Neuronal stem cell (in vitro differentiated cells): Measurements from ENCODE around the gene ADM2.

ENCODE experiments used
- DNase-seq: peaks from one replicate; pipeline ENCODE4 v3.0.0-alpha.2; 2013; ENCODE audit warnings: low spot score
- H2AFZ ChIP-seq: one replicate; pipeline ENCODE4 v1.6.1; 2013; ENCODE audit warnings: mild to moderate bottlenecking, low read length, inconsistent platforms
- H2AK5ac ChIP-seq: 2 replicates; pipeline ENCODE4 v1.6.1; 2013; ENCODE audit warnings: low read depth, mild to moderate bottlenecking, inconsistent platforms, low read length, moderate library complexity, mixed read lengths
- H2BK120ac ChIP-seq: 2 replicates; pipeline ENCODE4 v1.6.1; 2013; ENCODE audit warnings: low read depth, mild to moderate bottlenecking, inconsistent platforms, low read length, moderate library complexity, mixed read lengths
- H2BK12ac ChIP-seq: one replicate; pipeline ENCODE4 v1.6.1; 2013; ENCODE audit warnings: low read length, inconsistent platforms
- H2BK15ac ChIP-seq: 2 replicates; pipeline ENCODE4 v1.6.1; 2013; ENCODE audit warnings: mild to moderate bottlenecking, low read length, inconsistent platforms, mixed read lengths
- H2BK5ac ChIP-seq: one replicate; pipeline ENCODE4 v1.6.1; 2013; ENCODE audit warnings: inconsistent platforms, mild to moderate bottlenecking, low read length, moderate library complexity
- H3K14ac ChIP-seq: one replicate; pipeline ENCODE4 v1.6.1; 2013; ENCODE audit warnings: low read length, inconsistent platforms
- H3K18ac ChIP-seq: 2 replicates; pipeline ENCODE4 v1.6.1; 2013; ENCODE audit warnings: low read length, inconsistent platforms
- H3K23ac ChIP-seq: 2 replicates; pipeline ENCODE4 v1.6.1; 2013; ENCODE audit warnings: low read depth, mild to moderate bottlenecking, mixed read lengths, low read length, inconsistent platforms; ENCODE audit not compliant: poor library complexity
- H3K27ac ChIP-seq: replicated peaks from 3 replicates; pipeline ENCODE4 v1.5.1; 2013; ENCODE audit warnings: low read length, inconsistent platforms
- H3K27me3 ChIP-seq, 3 experiments: 2 replicates each; pipeline ENCODE4 v1.6.1; 2013; ENCODE audit warnings: low read length in 3 of 3, mild to moderate bottlenecking in 2 of 3, inconsistent platforms in 1 of 3, low read depth in 1 of 3, mixed read lengths in 1 of 3, moderate library complexity in 1 of 3; ENCODE audit not compliant: control insufficient read depth in 3 of 3, insufficient read depth in 3 of 3
- H3K36me3 ChIP-seq, 2 donors: replicated peaks in 1 of 2; 2 replicates each; pipeline ENCODE4 v1.6.1; 2013; ENCODE audit warnings: low read length in 2 of 2; ENCODE audit not compliant: control insufficient read depth in 2 of 2, insufficient read depth in 2 of 2
- H3K4ac ChIP-seq: 2 replicates; pipeline ENCODE4 v1.6.1; 2013; ENCODE audit warnings: inconsistent platforms, mild to moderate bottlenecking, low read length, moderate library complexity
- H3K4me1 ChIP-seq, 2 donors: 1 replicate in 1 of 2; 2 replicates in 1 of 2; pipeline ENCODE4 v1.6.1; 2013; ENCODE audit warnings: low read length in 2 of 2, low read depth in 1 of 2; ENCODE audit not compliant: control insufficient read depth in 2 of 2, insufficient read depth in 1 of 2
- H3K4me2 ChIP-seq: one replicate; pipeline ENCODE4 v1.6.1; 2013; ENCODE audit warnings: mild to moderate bottlenecking, low read length, inconsistent platforms; ENCODE audit not compliant: insufficient read depth, poor library complexity, severe bottlenecking
- H3K4me3 ChIP-seq, 2 donors: 2 replicates each; pipeline ENCODE4 v1.5.1; 2013; ENCODE audit warnings: low read length in 2 of 2, mild to moderate bottlenecking in 2 of 2, inconsistent platforms in 1 of 2, moderate library complexity in 1 of 2
- H3K79me1 ChIP-seq: one replicate; pipeline ENCODE4 v1.6.1; 2013; ENCODE audit warnings: low read depth, mild to moderate bottlenecking, inconsistent platforms, low read length, moderate library complexity
- H3K9ac ChIP-seq: one replicate; pipeline ENCODE4 v1.6.1; 2013; ENCODE audit warnings: mild to moderate bottlenecking, low read depth, low read length, inconsistent platforms; ENCODE audit not compliant: poor library complexity
- H3K9me3 ChIP-seq, 2 donors: replicated peaks in 1 of 2; 2 replicates each; pipeline versions ENCODE3 to v1.6.1; 2013; ENCODE audit warnings: low read length in 2 of 2, mild to moderate bottlenecking in 2 of 2, inconsistent platforms in 1 of 2, low read depth in 1 of 2, mixed read lengths in 1 of 2, moderate library complexity in 1 of 2; ENCODE audit not compliant: control insufficient read depth in 2 of 2, insufficient read depth in 1 of 2
- H4K8ac ChIP-seq: one replicate; pipeline ENCODE4 v1.6.1; 2013; ENCODE audit warnings: low read depth, mild to moderate bottlenecking, inconsistent platforms, low read length, moderate library complexity
- H4K91ac ChIP-seq: one replicate; pipeline ENCODE4 v1.6.1; 2013; ENCODE audit warnings: low read length, low read depth, mild to moderate bottlenecking, inconsistent platforms; ENCODE audit not compliant: poor library complexity
- WGBS, 2 donors: extraction: QIAGEN DNeasy Blood & Tissue Kit; methylation state at CpG; one replicate each; pipeline ENCODE4 v1.1.7; 2013; ENCODE audit warnings: missing lambda C conversion rate in 2 of 2, mixed read lengths in 1 of 2; ENCODE audit not compliant: insufficient read length in 2 of 2, insufficient replicate concordance in 1 of 2; ENCODE audit errors: extremely low coverage in 2 of 2; 5-methylcytosine and 5-hydroxymethylcytosine counted together

Gene ADM2

GRCh38 chr22:50526834-50527801 is 45.8 kb downstream of the ADM2 start:
- Histone ChIP-seq H2AK5ac (peak overlapping the region; percentile 72), H3K4me1 (peaks cover 18% of the 10 kb centered on the region in 2 donors), H2BK5ac (no peak overlapping the region), H3K4me2 (peak overlapping the region; percentile 94), H2BK120ac (no peak overlapping the region), H4K91ac (no peak overlapping the region), H3K4me3 (peak overlapping the region; percentile 84 to 91), H3K27me3 (peaks cover 14 to 33% (median 14%) of the 10 kb centered on the region in 3 experiments), H3K9ac (peak overlapping the region; percentile 97), H3K14ac (peak overlapping the region; percentile 90), H3K4ac (peak overlapping the region; percentile 69), H2BK15ac (no peak overlapping the region), H3K79me1 (peaks cover 12% of the 10 kb centered on the region), H2BK12ac (no peak overlapping the region), H3K9me3 (peaks cover 8 to 21% of the 10 kb centered on the region in 2 donors), H2AFZ (peak overlapping the region; percentile 98), H3K18ac (peak overlapping the region; percentile 95), H4K8ac (no peak overlapping the region), H3K36me3 (peaks cover 22 to 29% of the 10 kb centered on the region in 2 donors), H3K27ac (no peak overlapping the region), H3K23ac (peak overlapping the region; percentile 76)
- no peak for DNase-seq
- no CpG with 5 or more reads among the region's 29 CpGs for WGBS, 2 donors

- Histone ChIP-seq H3K18ac (no peak overlapping the region), H3K79me1 (peaks cover 9% of the 10 kb centered on the region), H3K9ac (no peak overlapping the region), H4K8ac (no peak overlapping the region), H3K9me3 (peaks cover 8 to 21% of the 10 kb centered on the region in 2 donors), H2AFZ (no peak overlapping the region), H3K23ac (no peak overlapping the region), H4K91ac (no peak overlapping the region), H3K4me1 (peaks cover 18 to 20% of the 10 kb centered on the region in 2 donors), H2BK5ac (no peak overlapping the region), H3K27me3 (peaks cover 14 to 35% (median 14%) of the 10 kb centered on the region in 3 experiments), H2AK5ac (no peak overlapping the region), H2BK120ac (no peak overlapping the region), H3K36me3 (peaks cover 13 to 19% of the 10 kb centered on the region in 2 donors), H3K4me3 (no peak overlapping the region), H2BK15ac (no peak overlapping the region), H3K4me2 (no peak overlapping the region), H3K4ac (no peak overlapping the region), H3K27ac (no peak overlapping the region), H2BK12ac (no peak overlapping the region), H3K14ac (no peak overlapping the region)
- WGBS, 2 donors = no CpG with 5 or more reads among the region's 18 CpGs
- no peak for DNase-seq
These were observed 46.8 kb downstream of the ADM2 start for GRCh38 chr22:50527921-50528681.

- H3K27ac ChIP-seq = no peak overlapping the region
- H2AFZ ChIP-seq = no peak overlapping the region
- H4K91ac ChIP-seq = no peak overlapping the region
- no peak overlapping the region for H3K4ac ChIP-seq
- no peak overlapping the region for H2BK120ac ChIP-seq
- H3K4me3 ChIP-seq = no peak overlapping the region
- peak overlapping the region; percentile 88 for H2AK5ac ChIP-seq
- peak overlapping the region; percentile 76 for H3K9ac ChIP-seq
- H3K18ac ChIP-seq = no peak overlapping the region
- H2BK15ac ChIP-seq = peak overlapping the region; percentile 9
- no peak overlapping the region for H4K8ac ChIP-seq
- peaks cover 5 to 12% of the 10 kb centered on the region in 2 donors for H3K36me3 ChIP-seq
- WGBS, 2 donors = no CpG with 5 or more reads among the region's 15 CpGs
- no peak for DNase-seq
- H3K14ac ChIP-seq = peak overlapping the region; percentile 25
- no peak overlapping the region for H2BK12ac ChIP-seq
- H3K27me3 ChIP-seq = peaks cover 14 to 35% (median 14%) of the 10 kb centered on the region in 3 experiments
- peaks cover 18 to 20% of the 10 kb centered on the region in 2 donors for H3K4me1 ChIP-seq
- peaks cover 8 to 21% of the 10 kb centered on the region in 2 donors for H3K9me3 ChIP-seq
- no peak overlapping the region for H2BK5ac ChIP-seq
- peaks cover 9% of the 10 kb centered on the region for H3K79me1 ChIP-seq
- no peak overlapping the region for H3K4me2 ChIP-seq
- H3K23ac ChIP-seq = peak overlapping the region; percentile 99
These were observed 47.5 kb downstream of the ADM2 start for GRCh38 chr22:50528682-50529415.
